Measurements from ENCODE around the gene GGT6.
"Not testable (repeated sequence)": the region's sequence is repeated elsewhere in the genome, so short reads cannot be mapped to it uniquely, and the experiment has no call there.

Gene GGT6

GRCh38 chr17:4590981-4591453 is 30.6 kb upstream of the GGT6 start:
- no peak for DNase-seq

- DNase-seq, result not testable (repeated sequence)
Measured at GRCh38 chr17:4590042-4590441, 29.7 kb upstream of the GGT6 start.

- DNase-seq, result no peak
Measured at GRCh38 chr17:4588898-4589625, 28.7 kb upstream of the GGT6 start.

GRCh38 chr17:4588391-4588790 is 28.0 kb upstream of the GGT6 start:
- DNase-seq, result no peak

- no peak for DNase-seq
Measured at GRCh38 chr17:4587803-4588202, 27.4 kb upstream of the GGT6 start.

- DNase-seq, result no peak
Measured at GRCh38 chr17:4587195-4587594, 26.8 kb upstream of the GGT6 start.

- DNase-seq, result no peak
Measured at GRCh38 chr17:4586043-4586442, 25.7 kb upstream of the GGT6 start.

- no peak for DNase-seq
Measured at GRCh38 chr17:4585638-4585994, 25.2 kb upstream of the GGT6 start.

- no peak for DNase-seq
Measured at GRCh38 chr17:4584917-4585637, 24.7 kb upstream of the GGT6 start.

- no peak for DNase-seq
Measured at GRCh38 chr17:4584101-4584916, 23.9 kb upstream of the GGT6 start, which contains the start of gene SMTNL2. TSS of gene SMTNL2 (plus strand) at chr17:4584529. CDS start at chr17:4584606, 77 bp downstream.

- peak; percentile 86 for DNase-seq
Measured at GRCh38 chr17:4583782-4584100, 23.4 kb upstream of the GGT6 start.

GRCh38 chr17:4583206-4583605 is 22.8 kb upstream of the GGT6 start:
- no peak for DNase-seq

- no peak for DNase-seq
Measured at GRCh38 chr17:4582691-4583090, 22.3 kb upstream of the GGT6 start.

GRCh38 chr17:4582101-4582501 is 21.7 kb upstream of the GGT6 start:
- DNase-seq, result no peak

- no peak for DNase-seq
Measured at GRCh38 chr17:4580291-4580690, 19.9 kb upstream of the GGT6 start.

GRCh38 chr17:4579678-4580077 is 19.3 kb upstream of the GGT6 start:
- DNase-seq, result no peak

- not testable (repeated sequence) for DNase-seq
Measured at GRCh38 chr17:4578349-4578748, 18.0 kb upstream of the GGT6 start.

- no peak for DNase-seq
Measured at GRCh38 chr17:4577386-4577993, 17.1 kb upstream of the GGT6 start.

GRCh38 chr17:4576729-4577322 is 16.4 kb upstream of the GGT6 start:
- peak; percentile 38 for DNase-seq

GRCh38 chr17:4576161-4576558 is 15.8 kb upstream of the GGT6 start:
- no peak for DNase-seq

GRCh38 chr17:4574448-4575045 is 14.2 kb upstream of the GGT6 start:
- DNase-seq, result no peak

- DNase-seq, result no peak
Measured at GRCh38 chr17:4573669-4574068, 13.3 kb upstream of the GGT6 start.

All from NCI-H82 (cell line).